ENCODE results near the gene BACE2. TPM values are rescaled to one million over a fixed set of nuclear protein-coding genes. Genes with fewer than 3 reads are reported as not detected.
A peak's percentile ranks its signal among the peaks of the same experiment; 100 is the strongest.

Gene BACE2
- polyA plus RNA-seq, 3 donors = 21.9 to 27.6 (median 23.7) TPM

- peak; percentile 26 for DNase-seq
Observed at GRCh38 chr21:41316200-41317062, 148.5 kb downstream of the BACE2 start, which contains the start of gene FAM3B. TSS of gene FAM3B (plus strand) at chr21:41316801. CDS start at chr21:41316880, 79 bp downstream.

GRCh38 chr21:41317063-41317392 is 149.1 kb downstream of the BACE2 start:
- no peak for DNase-seq

DNA sequence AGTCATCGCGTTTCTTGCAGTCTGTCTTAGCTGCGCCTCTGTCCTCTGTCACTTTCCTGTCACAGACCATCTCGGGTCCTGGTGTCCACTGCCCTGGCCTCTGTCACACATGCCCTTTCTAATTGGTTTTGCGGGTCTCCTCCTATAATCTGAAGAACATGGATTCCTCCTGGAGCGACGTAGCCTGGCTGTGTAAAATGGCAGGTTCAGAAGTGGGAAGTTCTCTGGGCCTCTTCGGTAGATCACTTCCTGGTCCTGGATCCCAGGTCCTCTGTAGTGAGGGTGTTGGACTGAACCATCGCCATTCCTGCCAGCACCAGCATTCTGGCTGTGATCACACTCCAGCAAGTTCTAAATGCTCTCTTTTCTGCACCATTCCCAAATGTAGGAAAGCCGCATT is 149.5 kb downstream of the BACE2 start:
- no peak for DNase-seq

- DNase-seq = no peak
Observed at GRCh38 chr21:41318218-41318617, 150.3 kb downstream of the BACE2 start.

DNA sequence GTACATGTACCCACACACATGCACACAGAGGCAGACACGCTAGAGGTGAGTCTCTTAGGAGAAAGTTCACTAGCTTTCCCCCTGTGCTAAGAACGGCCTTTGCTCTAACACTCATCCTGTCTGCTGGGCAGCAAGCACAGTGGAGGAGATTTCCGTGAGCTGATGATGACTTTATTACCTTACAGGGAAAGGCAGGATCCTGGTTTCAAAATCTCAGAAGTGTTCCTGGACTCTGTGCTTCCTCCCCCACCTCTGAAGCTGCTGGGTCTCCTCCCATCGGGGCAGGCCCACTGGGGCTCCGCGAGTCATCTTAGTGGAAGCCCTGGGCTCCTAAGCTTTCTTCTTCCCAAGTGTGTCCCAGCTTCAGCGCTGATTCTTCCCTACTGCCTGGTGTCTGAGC is 151.3 kb downstream of the BACE2 start:
- DNase-seq = no peak

DNA sequence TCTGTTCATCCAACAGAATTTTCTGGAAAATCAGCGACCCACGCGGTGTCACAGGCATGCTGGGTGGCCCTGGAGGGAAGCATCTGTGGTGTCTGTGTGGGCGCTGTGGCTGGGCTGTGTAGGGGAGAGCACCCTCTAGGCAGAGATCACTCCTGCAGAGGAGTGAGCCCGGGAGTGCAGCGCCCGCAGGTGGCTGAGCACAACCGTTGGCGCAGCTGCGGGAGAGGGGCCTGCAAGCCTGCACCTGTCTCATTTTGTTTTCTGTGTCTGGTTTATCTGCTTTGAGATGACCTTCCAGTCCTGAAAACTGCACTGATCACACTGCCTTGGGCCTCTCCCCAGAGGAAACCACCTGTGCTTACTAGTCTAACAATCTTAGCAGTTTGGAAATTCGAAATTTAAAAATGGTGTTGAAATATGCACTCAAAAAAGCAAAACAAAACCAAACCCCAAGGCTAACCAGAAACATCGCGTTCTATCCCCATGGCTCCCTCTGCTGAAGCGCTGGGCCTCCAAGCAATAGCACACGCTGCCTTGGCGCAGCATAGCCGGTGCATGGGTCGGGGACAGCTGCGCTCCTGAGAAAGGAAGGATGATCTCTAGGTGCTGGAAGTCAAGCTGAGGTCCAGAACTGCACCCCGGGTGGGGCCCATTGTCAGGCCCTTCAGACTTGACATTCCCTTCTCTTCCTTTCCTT is 153.4 kb downstream of the BACE2 start:
- no peak for DNase-seq

GRCh38 chr21:41321908-41322495 is 154.0 kb downstream of the BACE2 start:
- DNase-seq = no peak

GRCh38 chr21:41322496-41323382 is 154.8 kb downstream of the BACE2 start:
- DNase-seq = no peak

GRCh38 chr21:41325138-41325912 is 157.4 kb downstream of the BACE2 start:
- DNase-seq = no peak

- DNase-seq = no peak
Observed at GRCh38 chr21:41326414-41327080, 158.6 kb downstream of the BACE2 start.

DNA sequence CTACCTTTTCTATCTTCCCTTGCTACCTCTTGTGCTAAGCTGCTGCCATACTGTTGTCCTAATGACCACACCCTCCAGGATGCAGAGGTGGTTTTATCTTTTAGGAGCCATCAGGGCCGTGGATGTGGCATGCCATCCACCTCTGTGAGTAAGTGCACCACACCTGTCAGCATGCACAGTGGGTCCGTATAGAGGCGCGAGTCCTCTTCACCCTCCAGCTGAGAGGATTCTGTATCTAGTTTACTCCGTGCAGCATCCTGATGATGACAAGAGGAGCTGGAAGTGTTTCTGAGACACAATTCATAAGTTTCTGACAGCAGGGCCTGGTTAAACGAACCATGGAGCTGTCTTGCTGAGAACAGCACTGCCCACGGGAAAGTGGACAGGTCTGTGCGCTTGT is 159.8 kb downstream of the BACE2 start:
- no peak for DNase-seq

DNA sequence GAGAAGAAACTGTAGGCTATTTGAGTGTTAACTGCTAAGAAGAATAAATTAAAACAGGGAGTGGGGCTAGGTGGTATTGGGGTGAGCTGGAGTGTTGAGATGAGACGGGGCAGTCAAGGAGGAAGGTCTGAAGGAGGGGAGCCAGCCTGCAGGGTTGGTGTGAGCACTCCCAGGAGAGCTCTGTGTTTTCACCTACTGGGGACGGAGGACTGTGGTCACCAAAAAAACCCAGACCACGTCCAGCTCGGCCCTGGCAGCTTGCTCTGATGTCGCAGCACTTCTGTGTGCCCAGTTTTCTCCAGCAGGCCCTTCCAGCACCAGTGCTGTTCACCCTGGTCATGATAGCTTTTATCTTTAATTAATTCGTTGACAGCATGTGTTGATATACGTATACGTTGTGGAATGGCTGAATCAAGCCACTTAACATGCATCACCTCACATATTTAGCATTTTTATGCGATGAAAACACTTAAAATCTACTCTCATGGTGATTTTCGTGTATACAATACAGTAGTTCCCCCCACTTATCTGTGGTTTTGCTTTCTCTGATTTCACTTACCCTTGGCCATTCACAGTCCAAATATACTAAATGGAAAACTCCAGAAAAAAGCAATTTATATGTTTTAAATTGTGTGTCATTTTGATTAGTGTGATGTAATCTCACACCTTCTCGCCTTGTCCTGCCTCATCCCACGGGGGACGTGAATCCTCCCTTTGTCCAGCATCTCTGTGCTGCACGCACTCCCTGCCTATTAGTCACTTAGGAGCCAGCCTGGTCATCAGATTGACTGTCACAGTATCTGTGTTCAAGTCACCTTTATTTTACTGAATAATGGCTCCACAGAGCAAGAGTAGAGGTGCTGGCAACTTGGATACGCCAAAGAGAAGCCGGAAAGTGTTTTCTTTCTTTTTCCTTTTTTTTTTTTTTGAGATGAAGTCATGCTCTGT is 161.0 kb downstream of the BACE2 start:
- DNase-seq = no peak

Other genes with a start within 250 kb of the BACE2 start
- gene FAM3B, start 148.6 kb downstream of the BACE2 start, polyA plus RNA-seq (ENCODE audit: insufficient read length in 3 of 3) = 10 to 100 TPM; 14.4 to 29.7 (median 15.8) TPM
- gene MX2, start 193.9 kb downstream of the BACE2 start, polyA plus RNA-seq (ENCODE audit: insufficient read length in 3 of 3) = 1 to 10 TPM; 1.1 to 2.4 (median 1.4) TPM

All from renal pelvis (tissue), 4 donors.